Measurements from ENCODE around the gene BMP15.

Gene BMP15

DNA sequence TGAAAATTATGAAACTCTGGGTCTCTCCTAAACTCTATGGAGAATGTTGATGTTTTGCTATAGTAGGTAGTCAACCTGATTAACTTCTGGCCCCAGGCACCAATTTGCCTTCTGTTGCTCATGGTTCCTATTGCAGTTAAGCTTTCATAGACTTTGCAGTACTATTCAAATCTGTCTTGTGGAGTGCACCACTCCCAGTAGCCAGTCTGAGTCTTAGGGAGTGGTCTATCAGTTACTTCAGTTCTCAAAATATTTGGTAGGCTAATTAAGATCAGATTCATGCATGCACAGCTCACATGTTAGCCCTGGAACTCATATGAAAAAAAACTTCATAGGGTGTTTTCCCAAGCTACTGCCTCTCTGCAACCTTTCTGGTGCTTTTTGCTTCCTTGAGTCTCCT, 53.3 kb downstream of the BMP15 start:
- TF ChIP-seq, protein P1, sequence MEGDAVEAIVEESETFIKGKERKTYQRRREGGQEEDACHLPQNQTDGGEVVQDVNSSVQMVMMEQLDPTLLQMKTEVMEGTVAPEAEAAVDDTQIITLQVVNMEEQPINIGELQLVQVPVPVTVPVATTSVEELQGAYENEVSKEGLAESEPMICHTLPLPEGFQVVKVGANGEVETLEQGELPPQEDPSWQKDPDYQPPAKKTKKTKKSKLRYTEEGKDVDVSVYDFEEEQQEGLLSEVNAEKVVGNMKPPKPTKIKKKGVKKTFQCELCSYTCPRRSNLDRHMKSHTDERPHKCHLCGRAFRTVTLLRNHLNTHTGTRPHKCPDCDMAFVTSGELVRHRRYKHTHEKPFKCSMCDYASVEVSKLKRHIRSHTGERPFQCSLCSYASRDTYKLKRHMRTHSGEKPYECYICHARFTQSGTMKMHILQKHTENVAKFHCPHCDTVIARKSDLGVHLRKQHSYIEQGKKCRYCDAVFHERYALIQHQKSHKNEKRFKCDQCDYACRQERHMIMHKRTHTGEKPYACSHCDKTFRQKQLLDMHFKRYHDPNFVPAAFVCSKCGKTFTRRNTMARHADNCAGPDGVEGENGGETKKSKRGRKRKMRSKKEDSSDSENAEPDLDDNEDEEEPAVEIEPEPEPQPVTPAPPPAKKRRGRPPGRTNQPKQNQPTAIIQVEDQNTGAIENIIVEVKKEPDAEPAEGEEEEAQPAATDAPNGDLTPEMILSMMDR (IDR thresholded peaks at IDR 0.05; ENCODE audit: low read depth, low read length) = no peak
- H3K4me3 ChIP-seq (replicated peaks in 1 of 2; ENCODE audit: low read depth in 2 of 2, low read length in 2 of 2) = no peak overlapping the region
- no peak for DNase-seq (ENCODE audit: low read depth in 2 of 2)

Data from cardiac fibroblast (primary cell).